Measurements from ENCODE around the gene IGFL2. TPM values are rescaled to one million over a fixed set of nuclear protein-coding genes. Genes with fewer than 3 reads are reported as not detected.
"Not testable (repeated sequence)": the region's sequence is repeated elsewhere in the genome, so short reads cannot be mapped to it uniquely, and the experiment has no call there.

The IGFL2 gene
- total RNA-seq, 1 experiment from 2014 or later: not detected

DNA sequence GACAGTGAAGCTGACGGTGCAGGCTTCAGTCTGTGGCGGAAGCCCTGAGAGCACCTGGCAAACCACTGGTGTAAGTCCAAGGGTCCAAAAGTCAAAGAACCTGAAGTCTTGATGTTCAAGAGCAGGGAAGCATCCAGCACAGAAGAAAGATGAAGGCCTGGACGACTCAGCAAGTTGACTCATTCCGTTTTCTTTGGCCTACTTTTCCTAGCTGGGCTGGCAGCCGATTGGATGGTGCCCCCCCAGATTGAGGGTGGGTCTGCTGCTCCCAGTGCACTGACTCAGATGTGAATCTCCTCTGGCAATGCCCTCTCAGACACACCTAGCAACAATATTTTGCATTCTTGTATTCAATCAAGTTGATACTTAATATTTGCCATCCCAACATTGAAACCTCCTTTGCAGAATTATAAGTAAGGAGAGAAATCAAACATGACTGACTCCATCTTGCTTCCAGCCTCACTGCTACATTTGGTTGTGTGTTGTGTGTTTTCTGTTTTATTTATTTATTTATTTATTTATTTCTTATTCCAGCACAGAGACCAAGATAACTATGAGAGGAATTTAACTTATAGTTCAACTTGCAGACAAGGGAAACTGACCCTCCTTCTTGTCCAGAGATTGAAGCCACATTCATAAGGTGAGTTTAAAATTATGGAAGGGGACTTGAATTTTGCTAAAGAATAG, 32.8 kb downstream of the IGFL2 start:
- in situ Hi-C loops (cut with HindIII; ENCODE audit: low pct_unique_long_range_greater_than_20kb, low sequenced_read_pairs): no loop called here
- no peak for DNase-seq (ENCODE audit: low read depth, low spot score)

DNA sequence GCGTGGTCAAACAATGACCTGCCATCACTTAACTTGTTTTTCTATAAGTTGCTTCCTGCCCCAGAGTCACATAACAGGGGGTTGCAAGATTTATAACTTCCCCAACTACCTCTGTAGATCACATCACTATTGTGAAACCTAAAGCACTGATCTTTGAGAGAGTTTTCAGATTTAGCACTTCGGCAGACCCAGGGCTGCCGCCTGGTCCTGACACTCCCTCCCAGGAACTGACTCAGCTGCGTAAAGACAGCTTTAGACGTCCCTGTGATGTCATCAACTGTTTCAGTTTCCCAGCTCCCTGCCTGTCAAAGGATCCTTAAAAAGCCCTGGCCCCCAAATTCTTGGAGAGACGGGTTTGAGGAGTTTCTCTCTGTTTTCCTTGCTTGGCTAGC, 33.3 kb downstream of the IGFL2 start:
- in situ Hi-C loops (cut with HindIII; ENCODE audit: low pct_unique_long_range_greater_than_20kb, low sequenced_read_pairs): no loop called here

DNA sequence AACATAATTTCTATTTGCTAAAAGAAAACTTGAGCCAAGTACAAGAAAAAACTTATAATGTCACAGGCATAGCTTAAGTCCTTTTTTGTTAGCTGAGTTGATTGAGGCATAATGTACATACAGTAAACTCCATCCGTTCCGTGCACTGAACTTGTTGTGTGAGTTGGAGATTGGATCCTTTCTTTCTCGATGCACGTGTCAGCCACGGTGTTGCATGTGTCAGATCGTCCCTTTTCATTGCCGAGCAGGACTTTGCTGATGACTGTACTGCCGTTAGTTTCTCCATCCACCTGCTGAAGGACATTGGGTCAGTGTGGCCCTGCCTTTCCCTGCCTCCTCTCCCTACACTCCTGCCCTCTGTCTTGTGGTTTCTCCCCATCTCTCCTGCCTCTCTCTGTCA, 34.4 kb downstream of the IGFL2 start:
- no peak for DNase-seq (ENCODE audit: low read depth, low spot score)
- in situ Hi-C loops (cut with HindIII; ENCODE audit: low pct_unique_long_range_greater_than_20kb, low sequenced_read_pairs): no loop called here

More for the DNA sequence above, 33.3 kb downstream of the IGFL2 start:
- DNase-seq (ENCODE audit: low read depth, low spot score): peak; percentile 17

GRCh38 chr19:46184775-46185710, 37.0 kb downstream of the IGFL2 start:
- not testable (repeated sequence) for DNase-seq (ENCODE audit: low read depth, low spot score)

DNA sequence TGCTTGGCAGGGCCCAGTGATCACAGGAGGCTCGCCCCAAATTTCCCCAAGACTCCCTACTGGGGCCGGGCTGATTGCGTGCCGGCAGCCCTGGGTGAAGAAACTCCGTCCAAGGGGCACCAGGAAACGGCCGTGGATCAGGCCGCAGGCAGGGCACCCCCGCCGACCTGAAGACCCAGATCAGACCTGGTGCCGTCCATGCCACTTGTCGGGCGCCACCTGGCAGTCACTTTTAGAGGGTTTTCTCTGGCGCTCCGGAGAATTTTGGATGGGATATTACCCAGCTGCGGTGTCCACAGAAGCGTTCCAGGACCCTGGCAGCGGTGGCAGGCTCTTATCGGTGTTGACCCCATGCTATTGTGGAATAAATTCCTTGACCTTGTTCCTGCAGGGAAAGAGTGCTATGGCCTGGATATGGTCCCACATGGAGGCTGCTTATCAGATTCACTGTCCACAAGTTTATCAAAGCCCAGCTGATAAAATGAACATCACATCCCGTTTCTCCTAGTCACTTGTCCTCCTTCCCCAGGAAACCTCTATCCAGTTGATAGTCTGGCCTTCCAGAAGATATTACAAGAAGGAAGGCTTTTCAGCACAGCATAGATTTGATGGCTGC, 38.2 kb downstream of the IGFL2 start:
- in situ Hi-C loops (cut with HindIII; ENCODE audit: low pct_unique_long_range_greater_than_20kb, low sequenced_read_pairs): no loop called here
- no peak for DNase-seq (ENCODE audit: low read depth, low spot score)

More at GRCh38 chr19:46184775-46185710, 37.0 kb downstream of the IGFL2 start:
- in situ Hi-C loops (cut with HindIII; ENCODE audit: low pct_unique_long_range_greater_than_20kb, low sequenced_read_pairs): not testable (repeated sequence)

DNA sequence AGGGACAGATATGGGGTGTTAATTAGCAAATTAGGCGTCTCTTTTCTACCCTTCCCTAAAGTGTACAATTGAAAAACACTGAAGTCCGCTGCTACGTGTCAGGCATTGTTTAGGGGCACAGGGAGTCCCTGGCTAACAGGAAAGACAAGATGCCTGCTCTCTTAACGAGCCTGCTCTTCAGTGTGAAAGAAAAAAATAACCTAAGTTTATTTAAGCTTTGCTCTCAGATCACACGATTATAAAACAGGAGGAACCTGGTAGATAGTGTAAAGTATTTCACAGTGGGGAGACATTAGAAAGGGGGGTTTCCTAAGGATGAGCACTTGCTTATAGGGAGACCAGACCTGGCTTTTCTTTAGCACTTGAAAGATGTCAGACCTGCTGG, 38.7 kb downstream of the IGFL2 start:
- no peak for DNase-seq (ENCODE audit: low read depth, low spot score)
- in situ Hi-C loops (cut with HindIII; ENCODE audit: low pct_unique_long_range_greater_than_20kb, low sequenced_read_pairs): no loop called here

DNA sequence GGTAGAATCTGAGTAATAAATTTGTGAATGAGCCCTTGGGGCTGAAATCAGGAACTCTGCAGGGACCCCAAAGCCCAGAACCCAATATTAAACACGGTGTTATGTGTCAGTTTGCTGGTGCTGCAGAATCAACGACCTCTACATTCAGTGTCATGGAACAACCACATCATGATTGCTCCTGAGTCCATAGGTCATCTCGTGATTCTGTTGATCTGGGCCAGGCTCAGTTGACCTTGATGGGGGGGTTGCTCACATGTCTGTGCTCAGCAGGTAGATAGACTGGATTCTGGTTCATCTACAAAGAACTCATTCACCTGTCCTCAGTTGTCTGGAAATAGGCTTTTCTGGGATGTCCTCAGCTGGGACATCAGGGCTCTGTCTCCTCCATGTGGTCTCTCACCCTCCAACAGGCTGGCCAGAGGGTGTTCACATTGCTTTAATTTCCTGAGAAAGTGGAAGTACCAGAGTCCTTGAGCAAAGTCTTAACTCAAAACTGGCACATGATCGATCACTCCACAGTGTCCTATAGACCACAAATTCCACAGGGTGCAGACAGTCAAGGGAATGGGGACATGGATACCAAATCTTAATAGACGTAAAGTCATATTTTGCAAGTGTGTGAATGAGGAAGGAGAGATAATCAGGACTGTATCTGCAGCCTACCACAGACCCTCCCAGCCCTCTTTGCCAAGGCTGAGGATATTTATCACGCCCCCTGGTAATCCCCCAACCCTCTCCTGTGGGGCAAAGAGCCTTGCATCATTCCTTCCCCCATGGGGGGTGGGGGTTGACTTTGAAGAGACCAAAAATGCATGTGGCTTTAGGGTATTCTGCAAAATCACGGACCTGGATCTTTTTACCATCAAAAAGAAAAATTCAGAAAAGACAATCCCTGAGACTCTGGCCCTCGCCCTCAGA, 42.2 kb downstream of the IGFL2 start:
- DNase-seq (ENCODE audit: low read depth, low spot score): no peak
- in situ Hi-C loops (cut with HindIII; ENCODE audit: low pct_unique_long_range_greater_than_20kb, low sequenced_read_pairs): no loop called here

DNA sequence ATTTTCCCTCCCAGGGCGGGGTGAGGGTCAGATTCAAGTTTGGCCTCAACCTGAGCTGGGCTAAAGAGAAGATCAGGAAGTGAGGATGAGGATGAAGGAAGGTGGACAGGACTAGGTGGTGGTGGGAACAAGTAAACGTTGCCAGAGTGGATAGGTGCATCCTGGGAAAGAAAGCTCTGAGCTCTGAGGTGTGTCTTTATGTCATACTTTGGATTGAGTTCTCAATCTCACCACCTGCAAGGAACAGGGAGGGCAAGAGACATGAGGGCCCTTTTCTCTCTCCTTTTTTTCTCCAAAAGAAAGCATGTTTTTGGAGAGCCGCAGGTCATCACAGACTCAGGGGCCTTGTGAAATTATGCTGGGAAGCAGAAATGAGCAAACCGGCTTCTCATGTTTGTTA, 43.3 kb downstream of the IGFL2 start:
- in situ Hi-C loops (cut with HindIII; ENCODE audit: low pct_unique_long_range_greater_than_20kb, low sequenced_read_pairs): no loop called here
- no peak for DNase-seq (ENCODE audit: low read depth, low spot score)

GRCh38 chr19:46191972-46192371, 43.9 kb downstream of the IGFL2 start:
- DNase-seq (ENCODE audit: low read depth, low spot score): no peak
- in situ Hi-C loops (cut with HindIII; ENCODE audit: low pct_unique_long_range_greater_than_20kb, low sequenced_read_pairs): no loop called here

- in situ Hi-C loops (cut with HindIII; ENCODE audit: low pct_unique_long_range_greater_than_20kb, low sequenced_read_pairs); DNase-seq (ENCODE audit: low read depth, low spot score): not testable (repeated sequence)
These were observed 44.6 kb downstream of the IGFL2 start for GRCh38 chr19:46192626-46192991.

GRCh38 chr19:46192992-46193650, 45.1 kb downstream of the IGFL2 start:
- no peak for DNase-seq (ENCODE audit: low read depth, low spot score)
- in situ Hi-C loops (cut with HindIII; ENCODE audit: low pct_unique_long_range_greater_than_20kb, low sequenced_read_pairs): no loop called here

GRCh38 chr19:46193678-46194077, 45.6 kb downstream of the IGFL2 start:
- in situ Hi-C loops (cut with HindIII; ENCODE audit: low pct_unique_long_range_greater_than_20kb, low sequenced_read_pairs): no loop called here
- no peak for DNase-seq (ENCODE audit: low read depth, low spot score)

DNA sequence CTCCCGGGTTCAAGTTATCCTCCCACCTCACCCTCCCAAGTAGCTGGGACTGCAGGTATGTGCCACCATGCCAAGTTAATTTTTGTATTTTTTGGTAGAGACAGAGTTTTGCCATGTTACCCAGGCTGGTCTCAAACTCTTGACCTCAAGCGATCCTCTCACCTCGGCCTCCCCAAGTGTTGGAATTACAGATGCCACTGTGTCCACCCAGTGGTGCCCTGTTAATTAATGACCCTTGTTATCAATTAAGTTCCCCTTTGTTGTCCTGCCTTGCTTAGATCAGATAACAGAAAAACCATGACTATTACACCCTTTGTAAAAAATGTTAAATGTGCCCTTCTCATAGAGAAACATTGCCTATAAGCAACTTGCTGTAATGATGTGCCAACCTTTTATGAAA, 47.1 kb downstream of the IGFL2 start:
- in situ Hi-C loops (cut with HindIII; ENCODE audit: low pct_unique_long_range_greater_than_20kb, low sequenced_read_pairs): no loop called here
- no peak for DNase-seq (ENCODE audit: low read depth, low spot score)

DNA sequence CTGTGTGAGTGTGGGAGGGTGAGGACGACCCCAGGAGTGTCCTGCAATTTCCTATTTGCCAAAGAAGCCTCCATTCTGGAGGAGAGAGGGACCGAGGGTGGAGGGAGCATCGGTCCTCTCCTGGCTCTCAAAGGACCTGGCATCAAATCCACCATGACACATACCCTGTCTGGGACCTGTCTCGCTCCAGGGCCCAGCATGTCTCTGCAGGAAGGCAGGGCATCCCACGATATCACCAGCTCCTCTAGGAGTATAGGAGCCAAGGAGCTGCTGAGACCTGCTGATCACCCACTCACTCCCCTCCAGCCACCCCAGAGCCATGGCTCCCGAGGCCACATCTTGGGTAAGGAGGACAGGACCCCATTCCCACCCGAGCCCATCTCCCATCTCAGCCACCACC, 47.9 kb downstream of the IGFL2 start:
- DNase-seq (ENCODE audit: low read depth, low spot score); in situ Hi-C loops (cut with HindIII; ENCODE audit: low pct_unique_long_range_greater_than_20kb, low sequenced_read_pairs): not testable (repeated sequence)

- DNase-seq (ENCODE audit: low read depth, low spot score): no peak
- in situ Hi-C loops (cut with HindIII; ENCODE audit: low pct_unique_long_range_greater_than_20kb, low sequenced_read_pairs): no loop called here
These were observed 48.5 kb downstream of the IGFL2 start for GRCh38 chr19:46196410-46197124.

DNA sequence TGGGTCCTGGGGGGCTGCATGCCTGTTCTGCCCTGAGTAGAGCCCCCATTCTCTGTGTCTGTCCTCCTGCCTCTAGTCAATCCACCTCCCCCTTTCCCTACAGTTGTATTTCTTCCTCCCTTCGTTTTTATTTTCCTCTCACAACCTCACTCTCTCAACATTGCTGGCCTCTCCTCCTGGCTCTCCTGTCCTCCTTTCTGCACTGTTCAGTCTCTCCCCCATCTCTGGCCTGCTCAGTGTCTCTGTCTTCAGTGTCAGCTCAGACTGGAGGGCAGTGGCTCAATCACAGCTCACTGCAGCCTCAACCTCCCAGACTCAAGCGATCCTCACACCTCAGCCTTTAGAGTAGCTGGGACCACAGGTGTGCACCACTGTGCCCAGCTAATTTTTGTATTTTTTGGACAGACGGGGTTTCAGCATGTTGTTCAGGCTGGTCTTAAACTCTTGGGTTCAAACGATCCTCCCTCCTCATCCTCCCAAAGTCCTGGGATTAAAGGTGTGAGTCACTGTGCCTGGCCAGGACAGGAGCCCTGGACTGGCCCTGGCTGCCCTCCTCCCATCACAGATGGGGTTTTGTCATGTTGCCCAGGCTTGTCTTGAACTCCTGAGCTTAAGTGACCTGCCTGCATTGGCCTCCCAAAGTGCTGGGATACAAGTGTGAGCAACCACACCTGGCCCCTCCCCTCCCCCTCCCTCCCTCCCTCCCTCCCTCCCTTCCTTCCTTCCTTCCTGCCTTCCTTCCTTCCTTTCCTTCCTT, 49.5 kb downstream of the IGFL2 start:
- in situ Hi-C loops (cut with HindIII; ENCODE audit: low pct_unique_long_range_greater_than_20kb, low sequenced_read_pairs): no loop called here
- DNase-seq (ENCODE audit: low read depth, low spot score): no peak

Measured in SK-MEL-5 (cell line).